Dendritic cell treated with granulocyte-macrophage colony-stimulating factor and Interleukin-4, amounts not matched to agents 40 ng/mL and 50 ng/mL, for 4 days (primary cell): Measurements from ENCODE around the gene N4BP3.
A peak's percentile ranks its signal among the peaks of the same experiment; 100 is the strongest.
"Not testable (repeated sequence)": the region's sequence is repeated elsewhere in the genome, so short reads cannot be mapped to it uniquely, and the experiment has no call there.

Source experiments
- H3K27ac Mint-ChIP-seq: one replicate; pipeline ENCODE4 v1.8.0; 2022; ENCODE audit warnings: mild to moderate bottlenecking, mixed read lengths
- H3K27me3 Mint-ChIP-seq: one replicate; pipeline ENCODE4 v1.8.0; 2022; ENCODE audit warnings: mild to moderate bottlenecking, mixed read lengths
- H3K36me3 Mint-ChIP-seq: one replicate; pipeline ENCODE4 v1.8.0; 2022; ENCODE audit warnings: low read depth, mixed read lengths
- H3K4me1 Mint-ChIP-seq: one replicate; pipeline ENCODE4 v1.8.0; 2022; ENCODE audit warnings: low read depth, mixed read lengths
- H3K4me3 Mint-ChIP-seq: one replicate; pipeline ENCODE4 v1.8.0; 2022; ENCODE audit warnings: mild to moderate bottlenecking, moderate library complexity, mixed read lengths
- H3K9me3 Mint-ChIP-seq: one replicate; pipeline ENCODE4 v1.8.0; 2022; ENCODE audit warnings: mixed read lengths
- intact Hi-C: fragments of 100-400 bp; cut with micrococcal nuclease; formaldehyde crosslinking; loops from one replicate; pipeline ENCODE4 v1.15.0; 2022

N4BP3 gene

DNA sequence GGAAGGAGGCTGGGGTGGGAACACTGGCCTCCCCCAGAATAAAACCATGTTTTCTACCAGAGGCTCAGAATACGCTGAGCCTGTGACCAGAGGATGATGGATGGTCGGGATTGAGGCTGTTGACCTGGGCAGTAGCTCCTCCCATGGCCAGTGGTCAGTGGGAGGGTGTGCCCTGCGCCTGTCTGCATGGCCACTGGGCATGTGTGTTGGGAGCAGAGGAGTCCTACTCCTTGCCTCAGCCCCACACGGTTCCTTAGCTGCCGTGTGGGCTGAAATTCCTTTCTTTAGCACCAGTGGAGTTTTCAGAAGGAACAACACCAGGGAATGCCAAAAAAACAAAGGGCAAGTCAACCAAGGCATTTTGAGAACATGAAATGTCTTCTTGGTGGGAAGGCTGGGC, 9.0 kb downstream of the N4BP3 start:
- intact Hi-C loops: no loop called here
- H3K4me3 Mint-ChIP-seq: no peak overlapping the region
- H3K9me3 Mint-ChIP-seq: no peaks in the 10 kb centered on the region
- no peaks in the 10 kb centered on the region for H3K36me3 Mint-ChIP-seq
- H3K27me3 Mint-ChIP-seq: peaks cover 39% of the 10 kb centered on the region
- no peaks in the 10 kb centered on the region for H3K4me1 Mint-ChIP-seq
- H3K27ac Mint-ChIP-seq: no peak overlapping the region

DNA sequence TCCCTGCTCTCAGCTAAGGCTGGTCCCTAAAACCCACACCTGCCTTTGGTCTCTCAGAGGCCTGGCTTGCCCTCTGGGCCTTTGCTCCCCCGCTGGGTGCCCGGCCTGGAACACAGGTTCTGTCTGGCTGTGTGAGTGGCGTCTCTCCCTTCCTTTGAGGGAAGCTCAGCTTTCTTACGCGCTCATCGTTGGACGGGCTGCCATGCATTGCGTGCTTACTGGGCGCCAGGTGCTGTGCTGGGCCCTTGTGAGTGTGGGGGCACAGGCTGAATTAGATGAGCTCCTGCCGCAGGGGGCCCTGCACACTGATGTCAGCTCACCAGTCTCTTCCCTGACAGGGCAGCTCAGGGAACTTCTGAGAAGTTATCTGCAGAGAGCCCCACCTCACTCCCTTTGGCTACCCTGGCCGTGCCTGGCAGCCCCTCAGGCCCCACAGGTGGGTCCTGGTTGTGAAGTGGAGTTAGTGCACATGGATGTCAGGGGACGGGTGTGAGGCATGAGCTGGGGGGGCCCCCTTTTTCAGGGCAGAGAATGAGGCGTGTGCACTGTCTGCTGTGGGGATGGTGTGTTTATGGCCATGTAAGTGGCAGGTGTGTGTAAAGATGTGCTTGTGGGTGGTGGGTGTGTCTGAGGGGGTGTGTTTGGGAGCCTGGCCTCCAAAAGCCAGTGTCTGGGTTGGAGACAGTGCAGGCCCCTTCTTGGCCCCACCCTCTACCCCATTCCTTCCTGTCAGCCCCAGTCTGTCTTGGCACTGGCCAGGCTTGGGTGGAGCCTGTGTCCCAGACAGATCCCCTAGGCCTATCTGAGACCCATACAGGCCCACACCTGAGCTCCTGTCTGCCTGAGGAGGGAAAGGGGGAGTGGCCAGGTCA, 10.0 kb downstream of the N4BP3 start:
- no peak overlapping the region for H3K27ac Mint-ChIP-seq
- peaks cover 31% of the 10 kb centered on the region for H3K27me3 Mint-ChIP-seq
- no peaks in the 10 kb centered on the region for H3K36me3 Mint-ChIP-seq
- no peaks in the 10 kb centered on the region for H3K4me1 Mint-ChIP-seq
- H3K9me3 Mint-ChIP-seq: no peaks in the 10 kb centered on the region
- H3K4me3 Mint-ChIP-seq: no peak overlapping the region
- intact Hi-C loops: no loop called here

DNA sequence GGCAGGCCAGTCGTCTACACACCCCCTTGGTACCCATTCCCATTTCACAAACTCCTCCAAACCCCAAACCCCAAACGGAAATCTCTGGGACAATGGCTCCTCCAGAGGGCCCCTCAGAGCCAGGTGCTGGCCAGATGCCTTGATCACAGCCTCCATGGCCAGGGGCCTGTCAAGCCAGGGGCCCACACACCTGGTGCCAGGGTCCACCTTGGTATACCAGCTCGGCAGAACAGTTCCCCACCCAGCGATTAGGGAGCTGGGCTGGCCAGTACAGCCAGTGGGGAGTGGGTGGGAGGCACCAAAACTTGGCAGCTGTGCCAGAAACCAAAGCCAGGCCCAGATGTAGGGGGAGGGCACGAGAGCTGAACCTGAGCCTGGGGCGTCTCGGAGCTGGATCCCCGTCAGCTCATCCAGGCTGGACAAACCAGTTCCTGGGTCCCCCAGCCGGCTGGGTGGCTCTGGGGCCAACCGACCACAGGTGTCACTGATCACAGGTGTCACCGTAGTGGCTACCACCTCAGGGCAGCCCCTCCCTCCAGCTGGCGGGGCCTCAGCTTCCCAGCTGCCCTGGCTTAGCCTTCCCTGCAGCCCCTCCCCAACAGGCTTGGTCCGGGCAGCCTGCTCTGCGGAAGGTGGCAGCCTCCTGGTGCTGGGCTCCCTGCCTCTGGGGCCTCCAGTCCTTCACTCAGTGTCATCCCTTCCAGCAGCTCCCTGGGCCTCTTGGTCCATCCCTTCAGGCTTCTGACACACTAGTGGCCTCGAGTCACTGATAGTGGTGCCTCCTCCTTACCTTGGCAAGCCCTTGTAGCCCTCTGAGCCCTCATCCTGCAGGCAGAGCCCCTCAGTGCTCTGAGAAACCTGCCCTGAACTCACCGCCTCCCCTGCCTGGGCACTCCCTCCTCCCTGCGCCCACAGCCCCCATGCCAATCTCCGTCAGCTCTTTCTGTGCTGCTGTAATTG, 10.9 kb downstream of the N4BP3 start:
- H3K27ac Mint-ChIP-seq: no peak overlapping the region
- no peaks in the 10 kb centered on the region for H3K36me3 Mint-ChIP-seq
- no peaks in the 10 kb centered on the region for H3K9me3 Mint-ChIP-seq
- H3K27me3 Mint-ChIP-seq: peaks cover 29% of the 10 kb centered on the region
- intact Hi-C loops: no loop called here
- no peaks in the 10 kb centered on the region for H3K4me1 Mint-ChIP-seq
- no peak overlapping the region for H3K4me3 Mint-ChIP-seq

DNA sequence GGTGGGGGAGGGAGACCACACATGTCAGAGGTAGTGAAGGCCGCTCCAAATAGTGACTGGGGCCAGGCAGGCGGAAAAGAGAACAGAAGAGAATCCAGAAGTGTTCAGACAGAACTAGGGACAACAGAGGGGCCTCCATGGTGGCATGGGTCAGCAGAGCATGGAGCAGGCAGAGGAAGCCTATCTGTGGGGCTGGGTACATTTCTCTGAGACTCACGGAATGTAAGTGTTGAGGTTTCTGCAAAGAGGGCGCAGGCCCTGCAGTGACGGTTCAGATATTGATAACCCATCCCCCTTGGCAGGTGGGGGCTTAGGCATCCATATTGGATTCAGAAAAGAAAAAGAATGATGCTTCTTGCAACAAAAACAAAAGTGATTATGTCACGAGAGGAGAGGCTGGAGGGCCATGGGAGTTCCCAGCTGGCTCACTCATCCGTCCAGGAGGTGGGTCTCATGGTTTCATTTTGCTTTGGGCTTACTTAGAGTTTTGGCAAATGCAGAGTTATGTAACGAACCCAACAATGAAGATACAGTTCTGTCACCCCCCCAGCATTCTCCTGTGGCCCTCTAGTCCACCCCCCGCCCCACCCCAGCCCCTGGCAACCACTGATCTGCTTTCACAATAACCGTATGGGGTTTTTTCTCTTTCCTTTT, 12.0 kb downstream of the N4BP3 start:
- Mint-ChIP-seq H3K4me1 (no peaks in the 10 kb centered on the region), H3K4me3 (no peak overlapping the region), H3K27ac (no peak overlapping the region), H3K27me3 (peaks cover 26% of the 10 kb centered on the region), H3K9me3 (no peaks in the 10 kb centered on the region), H3K36me3 (no peaks in the 10 kb centered on the region)
- intact Hi-C loops: no loop called here

DNA sequence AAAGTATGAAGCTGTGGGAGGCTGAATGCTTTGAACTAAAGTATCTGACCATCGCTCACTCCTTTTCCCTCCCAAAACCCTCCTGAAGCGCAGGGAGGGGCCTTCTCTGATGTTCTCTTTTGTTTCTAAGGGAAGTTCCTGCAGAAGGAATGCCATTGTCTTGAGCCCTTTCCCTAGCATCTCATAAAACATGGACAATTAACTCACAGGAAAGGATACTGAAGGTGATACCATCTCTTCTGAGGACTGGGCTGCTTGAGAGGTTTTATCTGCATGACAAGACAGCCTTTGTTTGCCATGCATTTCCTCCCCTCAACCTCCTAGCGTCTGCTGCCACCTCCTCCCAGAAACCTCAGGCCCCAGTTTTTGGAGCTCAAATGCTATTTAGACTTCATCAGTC, 13.2 kb downstream of the N4BP3 start:
- H3K4me3 Mint-ChIP-seq: no peak overlapping the region

DNA sequence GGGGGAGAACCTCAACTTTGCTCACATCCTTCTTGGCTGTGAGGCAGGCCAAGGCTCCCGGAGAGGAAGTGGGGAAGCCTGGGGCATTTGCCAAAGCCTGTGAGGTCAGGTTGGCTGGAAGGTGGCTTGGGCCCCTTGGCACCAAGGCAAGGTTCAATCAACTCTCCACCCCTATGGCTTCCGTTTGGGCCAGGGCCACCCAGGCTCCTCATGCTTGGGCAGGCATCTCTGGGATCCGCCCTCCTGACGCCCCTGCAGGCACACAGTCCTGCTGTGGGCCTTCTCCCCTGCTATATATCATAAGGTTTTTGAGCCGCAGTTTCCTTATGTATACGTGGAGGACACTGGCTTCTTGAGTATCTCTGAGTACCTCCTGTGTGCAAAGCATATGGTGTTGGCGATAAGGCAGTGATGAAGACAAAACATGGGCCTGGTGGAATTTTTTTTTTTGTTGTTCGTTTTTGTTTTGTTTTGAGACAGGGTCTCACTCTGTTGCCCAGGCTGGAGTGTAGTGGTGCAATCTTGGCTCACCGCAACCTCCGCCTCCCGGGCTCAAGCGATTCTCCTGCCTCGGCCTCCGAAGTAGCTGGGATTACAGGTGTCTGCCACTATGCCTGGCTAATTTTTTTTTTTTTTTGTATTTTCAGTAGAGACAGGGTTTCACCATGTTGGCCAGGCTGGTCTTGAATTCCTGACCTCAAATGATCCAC, 14.1 kb downstream of the N4BP3 start:
- intact Hi-C loops, H3K27me3 Mint-ChIP-seq, H3K4me3 Mint-ChIP-seq, H3K36me3 Mint-ChIP-seq, H3K9me3 Mint-ChIP-seq, H3K27ac Mint-ChIP-seq: not testable (repeated sequence)
- H3K4me1 Mint-ChIP-seq: peaks cover 14% of the 10 kb centered on the region

More for the DNA sequence above, 13.2 kb downstream of the N4BP3 start:
- H3K4me1 Mint-ChIP-seq: peaks cover 5% of the 10 kb centered on the region
- peaks cover 15% of the 10 kb centered on the region for H3K27me3 Mint-ChIP-seq
- no peak overlapping the region for H3K27ac Mint-ChIP-seq
- no peaks in the 10 kb centered on the region for H3K9me3 Mint-ChIP-seq
- H3K36me3 Mint-ChIP-seq: no peaks in the 10 kb centered on the region
- intact Hi-C loops: no loop called here

DNA sequence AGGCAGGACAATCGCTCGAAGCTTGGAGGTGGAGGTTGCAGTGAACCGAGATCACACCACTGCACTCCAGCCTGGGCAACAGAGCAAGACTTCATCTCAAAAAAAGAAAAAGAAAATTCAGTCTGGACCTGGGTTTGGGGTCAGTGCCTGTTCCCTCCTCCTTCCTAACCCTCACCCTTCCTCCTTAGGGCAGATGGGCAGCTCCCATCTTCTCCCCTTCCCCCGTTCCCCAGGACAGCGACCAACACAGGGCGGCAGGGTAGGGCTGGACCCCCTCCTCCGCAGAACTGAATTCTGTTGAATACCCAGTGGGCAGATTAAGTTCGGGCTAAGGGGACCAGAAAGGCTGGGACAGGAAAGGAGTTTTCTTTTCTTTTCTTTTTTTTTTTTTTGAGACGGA, 16.0 kb downstream of the N4BP3 start:
- Mint-ChIP-seq H3K27me3 (peaks cover 8% of the 10 kb centered on the region), H3K9me3 (no peaks in the 10 kb centered on the region), H3K4me1 (peaks cover 14% of the 10 kb centered on the region), H3K4me3 (no peak overlapping the region), H3K27ac (no peak overlapping the region), H3K36me3 (peaks cover 14% of the 10 kb centered on the region)
- intact Hi-C loops: no loop called here

DNA sequence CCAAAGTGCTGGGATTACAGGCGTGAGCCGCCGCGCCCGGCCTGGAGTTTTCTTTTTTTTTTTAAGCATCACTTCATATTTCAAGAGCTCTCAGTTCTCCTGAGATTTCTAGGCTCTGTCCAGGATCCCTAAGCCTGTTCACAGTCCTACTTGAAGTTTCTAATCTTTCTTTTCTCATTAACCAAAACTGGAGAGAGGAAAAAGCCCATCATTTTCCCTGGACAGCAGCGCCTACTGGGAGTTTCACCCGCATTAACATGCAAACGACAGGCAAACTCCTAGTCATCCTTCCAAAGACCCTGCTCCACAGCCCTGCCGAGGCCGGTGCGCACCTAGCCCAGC, 16.9 kb downstream of the N4BP3 start:
- peaks cover 22% of the 10 kb centered on the region for H3K36me3 Mint-ChIP-seq
- not testable (repeated sequence) for H3K9me3 Mint-ChIP-seq, H3K27me3 Mint-ChIP-seq
- H3K4me1 Mint-ChIP-seq: peaks cover 14% of the 10 kb centered on the region
- H3K27ac Mint-ChIP-seq: peak overlapping the region; percentile 58
- intact Hi-C loops: loop anchor here (1.0 kb wide), 1 partner anchor 24 kb away; no protein-coding TSS in a partner anchor
- H3K4me3 Mint-ChIP-seq: peak overlapping the region; percentile 87

DNA sequence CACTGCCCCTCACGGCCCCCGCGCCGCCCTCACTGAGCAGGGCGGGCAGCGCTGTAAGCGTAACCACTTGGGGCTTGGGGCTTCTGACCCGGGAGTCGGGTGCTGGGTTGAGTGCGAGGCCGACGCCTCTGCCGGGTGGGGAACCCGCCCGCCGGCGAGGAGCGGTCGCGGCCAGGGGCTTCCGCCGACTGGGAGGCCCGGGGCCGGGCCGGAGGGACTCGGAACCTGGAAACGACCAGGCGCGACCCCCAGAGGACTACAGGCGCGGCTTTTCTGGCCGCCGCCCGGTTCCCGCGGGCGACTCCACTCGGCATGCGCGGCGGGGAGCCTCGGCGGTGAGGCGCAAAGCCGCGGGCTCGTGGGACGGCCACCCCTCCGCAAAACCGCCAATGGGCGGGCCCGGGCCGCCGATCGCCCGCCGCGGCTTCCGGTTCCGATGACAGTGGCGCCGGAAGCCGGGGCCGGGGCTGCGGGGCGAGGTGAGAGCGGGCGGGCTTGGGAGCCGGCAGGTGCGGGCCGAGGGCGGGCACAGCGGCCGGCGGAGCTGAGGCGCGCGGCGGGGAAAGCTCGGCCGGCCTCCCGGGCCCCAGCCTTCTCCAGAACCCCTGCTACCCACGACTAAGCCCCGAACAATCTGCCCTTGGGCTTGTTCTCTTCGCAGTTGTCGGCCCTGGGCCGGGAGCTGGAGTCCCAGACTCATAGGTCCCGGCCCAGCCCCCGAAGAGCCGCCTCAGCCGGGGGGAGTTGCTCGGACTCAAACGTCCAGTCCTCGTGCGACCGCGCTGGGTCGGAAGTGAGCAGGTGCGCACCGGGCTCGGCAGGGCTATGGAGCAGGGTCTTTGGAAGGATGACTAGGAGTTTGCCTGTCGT, 17.5 kb downstream of the N4BP3 start, which contains the start of gene RMND5B:
Gene RMND5B (plus strand): TSS at position 439 of the 870 bp plus-strand sequence. CDS start 7,106 bp downstream, outside the sequence.
- Mint-ChIP-seq H3K4me1 (peaks cover 14% of the 10 kb centered on the region), H3K9me3 (no peaks in the 10 kb centered on the region), H3K27ac (peak within 1 kb of the TSS; percentile 66), H3K4me3 (peak within 1 kb of the TSS; percentile 87), H3K27me3 (peaks cover 8% of the 10 kb centered on the region), H3K36me3 (peaks cover 28% of the 10 kb centered on the region)
- intact Hi-C loops: loop anchor here (1.0 kb wide), 1 partner anchor 23 kb away; no protein-coding TSS in a partner anchor

DNA sequence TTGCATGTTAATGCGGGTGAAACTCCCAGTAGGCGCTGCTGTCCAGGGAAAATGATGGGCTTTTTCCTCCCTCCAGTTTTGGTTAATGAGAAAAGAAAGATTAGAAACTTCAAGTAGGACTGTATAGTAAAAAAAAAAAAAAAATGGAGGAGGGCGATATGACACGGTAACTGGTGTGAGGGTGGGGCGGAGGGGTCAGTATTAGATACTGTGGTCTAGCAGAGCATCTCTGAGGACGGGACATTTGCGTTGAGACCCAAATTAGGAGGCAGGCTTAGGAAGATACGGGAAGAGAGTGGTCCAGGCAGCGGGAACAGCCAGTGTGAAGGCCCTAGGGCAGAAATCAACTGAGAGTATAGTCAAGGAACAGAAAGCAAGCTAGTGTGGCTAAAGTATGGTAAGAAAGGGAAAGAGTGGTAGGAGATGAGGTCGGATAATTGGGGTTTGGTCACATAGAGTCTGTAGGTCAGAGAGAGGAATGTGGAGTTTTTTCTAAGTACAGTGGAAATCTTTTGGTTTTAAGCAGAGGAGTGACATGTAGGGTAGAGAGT, 18.2 kb downstream of the N4BP3 start:
- H3K27me3 Mint-ChIP-seq: peaks cover 8% of the 10 kb centered on the region
- peak overlapping the region; percentile 66 for H3K27ac Mint-ChIP-seq
- peaks cover 36% of the 10 kb centered on the region for H3K36me3 Mint-ChIP-seq
- H3K4me1 Mint-ChIP-seq: peaks cover 14% of the 10 kb centered on the region
- intact Hi-C loops: no loop called here
- peak overlapping the region; percentile 87 for H3K4me3 Mint-ChIP-seq
- H3K9me3 Mint-ChIP-seq: no peaks in the 10 kb centered on the region

DNA sequence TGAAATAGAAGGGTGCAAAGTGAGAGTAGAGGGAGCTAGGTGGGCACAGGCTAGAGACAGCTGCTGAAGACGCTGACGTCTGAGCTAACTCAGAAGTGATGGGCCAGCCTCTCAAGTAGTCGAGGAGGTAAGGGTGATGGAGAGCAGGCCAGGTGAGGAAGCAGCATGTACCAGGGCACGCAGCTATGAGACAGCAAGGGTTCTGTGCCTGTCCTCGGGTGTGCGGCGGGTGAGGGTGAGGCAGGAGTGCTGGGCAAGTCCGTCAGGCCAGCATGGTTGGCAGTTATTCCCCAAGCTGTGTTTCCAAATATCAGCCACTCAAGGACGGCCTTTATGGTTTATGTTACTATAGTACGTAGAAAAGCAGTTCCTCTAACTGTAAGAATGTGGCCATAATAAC, 23.7 kb downstream of the N4BP3 start:
- intact Hi-C loops: no loop called here
- Mint-ChIP-seq H3K4me1 (peaks cover 5% of the 10 kb centered on the region), H3K27me3 (no peaks in the 10 kb centered on the region), H3K36me3 (peaks cover 86% of the 10 kb centered on the region), H3K9me3 (no peaks in the 10 kb centered on the region), H3K4me3 (no peak overlapping the region), H3K27ac (no peak overlapping the region)

DNA sequence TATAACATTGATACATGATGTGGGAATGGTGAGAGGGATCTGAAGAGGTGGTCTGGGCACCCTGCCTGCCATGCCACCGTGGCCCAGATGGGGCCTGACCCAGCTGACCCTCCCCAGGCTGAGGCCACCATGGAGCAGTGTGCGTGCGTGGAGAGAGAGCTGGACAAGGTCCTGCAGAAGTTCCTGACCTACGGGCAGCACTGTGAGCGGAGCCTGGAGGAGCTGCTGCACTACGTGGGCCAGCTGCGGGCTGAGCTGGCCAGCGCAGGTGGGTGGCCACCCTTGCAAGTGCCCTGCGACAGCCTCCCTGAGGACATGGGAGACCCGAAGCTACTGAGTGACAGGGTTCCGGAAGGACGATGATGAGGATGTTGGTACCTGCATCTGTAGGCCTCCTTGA, 24.7 kb downstream of the N4BP3 start:
- intact Hi-C loops: no loop called here
- H3K36me3 Mint-ChIP-seq: peaks cover 95% of the 10 kb centered on the region
- H3K27ac Mint-ChIP-seq: no peak overlapping the region
- H3K9me3 Mint-ChIP-seq: no peaks in the 10 kb centered on the region
- no peaks in the 10 kb centered on the region for H3K27me3 Mint-ChIP-seq
- H3K4me3 Mint-ChIP-seq: no peak overlapping the region
- H3K4me1 Mint-ChIP-seq: no peaks in the 10 kb centered on the region
